ENCODE measurements around the gene EFCAB6.

The EFCAB6 gene

GRCh38 chr22:43857367-43857766, 45.3 kb upstream of the EFCAB6 start:
- no peak for FAIRE-seq
- TF ChIP-seq CTCF (IDR thresholded peaks at IDR 0.05; ENCODE audit: insufficient read depth, missing control alignments), result no peak
- DNase-seq (ENCODE audit: insufficient read length, low spot score), result no peak

- no peak for TF ChIP-seq CTCF (IDR thresholded peaks at IDR 0.05; ENCODE audit: insufficient read depth, missing control alignments)
- DNase-seq (ENCODE audit: insufficient read length, low spot score) (no peak), FAIRE-seq (no peak)
These were observed 43.3 kb upstream of the EFCAB6 start for GRCh38 chr22:43855431-43855830.

GRCh38 chr22:43854786-43855271, 42.7 kb upstream of the EFCAB6 start:
- no peak for DNase-seq (ENCODE audit: insufficient read length, low spot score)
- no peak for FAIRE-seq
- TF ChIP-seq CTCF (IDR thresholded peaks at IDR 0.05; ENCODE audit: insufficient read depth, missing control alignments), result no peak

GRCh38 chr22:43854121-43854785, 42.1 kb upstream of the EFCAB6 start:
- FAIRE-seq (no peak), DNase-seq (ENCODE audit: insufficient read length, low spot score) (no peak)
- TF ChIP-seq CTCF (IDR thresholded peaks at IDR 0.05; ENCODE audit: insufficient read depth, missing control alignments), result no peak

- FAIRE-seq (no peak), DNase-seq (ENCODE audit: insufficient read length, low spot score) (no peak)
- no peak for TF ChIP-seq CTCF (IDR thresholded peaks at IDR 0.05; ENCODE audit: insufficient read depth, missing control alignments)
These were observed 41.3 kb upstream of the EFCAB6 start for GRCh38 chr22:43853328-43853931.

GRCh38 chr22:43852573-43853327, 40.6 kb upstream of the EFCAB6 start:
- FAIRE-seq (no peak), DNase-seq (ENCODE audit: insufficient read length, low spot score) (no peak)
- TF ChIP-seq CTCF (IDR thresholded peaks at IDR 0.05; ENCODE audit: insufficient read depth, missing control alignments), result no peak

- FAIRE-seq, result no peak
- no peak for DNase-seq (ENCODE audit: insufficient read length, low spot score)
- no peak for TF ChIP-seq CTCF (IDR thresholded peaks at IDR 0.05; ENCODE audit: insufficient read depth, missing control alignments)
These were observed 39.8 kb upstream of the EFCAB6 start for GRCh38 chr22:43851979-43852307.
